ENCODE results near the gene ADAMTSL3. TPM values are rescaled to one million over a fixed set of nuclear protein-coding genes. Genes with fewer than 3 reads are reported as not detected.

ADAMTSL3 gene
- total RNA-seq, 3 donors from 2014 or later = 2.2 to 52.1 (median 4.1) TPM

- intact Hi-C loops (cut with DNase I, micrococcal nuclease) = no loop called here
- Histone ChIP-seq H3K4me3 (no peak overlapping the region), H3K4me1 (ENCODE audit: low read depth) (no peaks in the 10 kb centered on the region), H3K9me3 (no peaks in the 10 kb centered on the region), H3K36me3 (ENCODE audit: low read depth) (no peaks in the 10 kb centered on the region)
- DNase-seq (no peak), ATAC-seq (no peak)
- no peak for TF ChIP-seq CTCF (IDR thresholded peaks at IDR 0.05)
Measured at GRCh38 chr15:83893308-83893707, 239.4 kb downstream of the ADAMTSL3 start.

DNA sequence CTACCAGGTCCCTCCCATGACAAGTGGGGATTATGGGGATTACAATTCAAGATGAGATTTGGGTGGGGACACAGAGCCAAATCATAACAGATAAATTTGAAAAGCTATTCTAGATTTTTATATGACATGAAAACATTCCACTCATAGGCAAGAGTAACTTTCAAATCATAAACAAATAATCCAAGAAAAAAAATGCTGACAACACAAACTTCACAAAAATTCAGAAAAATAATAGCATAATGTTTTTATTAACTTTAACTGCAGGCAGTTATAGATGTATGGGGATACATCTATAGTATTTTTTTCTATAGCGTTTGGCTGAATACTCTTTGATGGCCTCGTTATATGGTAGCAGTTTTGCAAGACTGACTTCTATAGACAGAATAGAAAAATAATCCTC lies 243.1 kb downstream of the ADAMTSL3 start:
- H3K4me1 ChIP-seq (ENCODE audit: low read depth) = no peaks in the 10 kb centered on the region
- H3K4me3 ChIP-seq = no peak overlapping the region
- no peak for TF ChIP-seq CTCF (IDR thresholded peaks at IDR 0.05)
- ATAC-seq (no peak), DNase-seq (no peak)
- intact Hi-C loops (cut with DNase I, micrococcal nuclease) = no loop called here
- H3K9me3 ChIP-seq = no peaks in the 10 kb centered on the region
- no peaks in the 10 kb centered on the region for H3K36me3 ChIP-seq (ENCODE audit: low read depth)

- Histone ChIP-seq H3K4me1 (ENCODE audit: low read depth) (no peaks in the 10 kb centered on the region), H3K36me3 (ENCODE audit: low read depth) (no peaks in the 10 kb centered on the region), H3K4me3 (no peak overlapping the region), H3K9me3 (no peaks in the 10 kb centered on the region)
- no peak for DNase-seq
- intact Hi-C loops (cut with DNase I, micrococcal nuclease) = no loop called here
- no peak for ATAC-seq
- no peak for TF ChIP-seq CTCF (IDR thresholded peaks at IDR 0.05)
Measured at GRCh38 chr15:83898361-83898760, 244.4 kb downstream of the ADAMTSL3 start.

- TF ChIP-seq CTCF (IDR thresholded peaks at IDR 0.05) = no peak
- Histone ChIP-seq H3K36me3 (ENCODE audit: low read depth) (no peaks in the 10 kb centered on the region), H3K4me1 (ENCODE audit: low read depth) (no peaks in the 10 kb centered on the region), H3K4me3 (no peak overlapping the region), H3K9me3 (no peaks in the 10 kb centered on the region)
- DNase-seq = no peak
- intact Hi-C loops (cut with DNase I, micrococcal nuclease) = no loop called here
- no peak for ATAC-seq
Measured at GRCh38 chr15:83899670-83900069, 245.7 kb downstream of the ADAMTSL3 start.

- intact Hi-C loops (cut with DNase I, micrococcal nuclease) = no loop called here
- peak in 1 of 3 donors; percentile 7 for DNase-seq
- Histone ChIP-seq H3K4me3 (no peak overlapping the region), H3K4me1 (ENCODE audit: low read depth) (no peaks in the 10 kb centered on the region), H3K36me3 (ENCODE audit: low read depth) (no peaks in the 10 kb centered on the region), H3K9me3 (no peaks in the 10 kb centered on the region)
- TF ChIP-seq CTCF (IDR thresholded peaks at IDR 0.05) = no peak
- ATAC-seq = peak; percentile 49
Measured at GRCh38 chr15:83904107-83905040, 250.5 kb downstream of the ADAMTSL3 start.
